ENCODE data around the gene RDH5.
A peak's percentile ranks its signal among the peaks of the same experiment; 100 is the strongest.

The RDH5 gene

GRCh38 chr12:55729819-55730818 lies 9.9 kb downstream of the RDH5 start:
- DNase-seq = peak; percentile 74

- DNase-seq = no peak
Measured at GRCh38 chr12:55732288-55732687, 12.1 kb downstream of the RDH5 start.

- DNase-seq = no peak
Measured at GRCh38 chr12:55733021-55733555, 12.9 kb downstream of the RDH5 start.

- DNase-seq = no peak
Measured at GRCh38 chr12:55733858-55734257, 13.7 kb downstream of the RDH5 start.

- no peak for DNase-seq
Measured at GRCh38 chr12:55734595-55734994, 14.4 kb downstream of the RDH5 start.

- no peak for DNase-seq
Measured at GRCh38 chr12:55736076-55736475, 15.9 kb downstream of the RDH5 start.

GRCh38 chr12:55736780-55737580 lies 16.8 kb downstream of the RDH5 start:
- peak; percentile 78 for DNase-seq

GRCh38 chr12:55737581-55738122 lies 17.5 kb downstream of the RDH5 start:
- no peak for DNase-seq

GRCh38 chr12:55738123-55739024 lies 18.2 kb downstream of the RDH5 start:
- peak; percentile 71 for DNase-seq

GRCh38 chr12:55739025-55739378 lies 18.8 kb downstream of the RDH5 start:
- no peak for DNase-seq

- DNase-seq = no peak
Measured at GRCh38 chr12:55741931-55742680, 21.9 kb downstream of the RDH5 start.

- peak; percentile 48 for DNase-seq
Measured at GRCh38 chr12:55742719-55743405, 22.7 kb downstream of the RDH5 start, which contains the start of gene GDF11. Gene GDF11 (plus strand): TSS chr12:55743122. CDS start chr12:55743317, 195 bp downstream.

GRCh38 chr12:55743406-55744339 lies 23.5 kb downstream of the RDH5 start:
- peak; percentile 48 for DNase-seq

GRCh38 chr12:55744340-55745030 lies 24.3 kb downstream of the RDH5 start:
- DNase-seq = no peak

GRCh38 chr12:55745361-55746173 lies 25.4 kb downstream of the RDH5 start:
- no peak for DNase-seq

GRCh38 chr12:55746174-55746912 lies 26.1 kb downstream of the RDH5 start:
- DNase-seq = no peak

GRCh38 chr12:55746913-55747231 lies 26.7 kb downstream of the RDH5 start:
- no peak for DNase-seq
